OCI-LY7 (cell line): Measurements from ENCODE around the gene NCOA7.

ENCODE experiments used
- EZH2phosphoT487 ChIP-seq: fragments of 200-600 bp; sonication (generic); IDR thresholded peaks from 2 replicates; pipeline ENCODE4 v1.6.1; 2018; ENCODE audit warnings: low read depth, borderline replicate concordance, mild to moderate bottlenecking, mixed run types, antibody characterized with exemption, low read length, moderate library complexity, mixed read lengths
- TF ChIP-seq, protein P1 (sequence below): fragments of 200-600 bp; sonication (generic); conservative IDR thresholded peaks from 2 replicates; pipeline ENCODE4 v1.5.1; 2014; ENCODE audit warnings: mild to moderate bottlenecking, antibody characterized with exemption, low read length, moderate library complexity, mixed read lengths

DNA sequence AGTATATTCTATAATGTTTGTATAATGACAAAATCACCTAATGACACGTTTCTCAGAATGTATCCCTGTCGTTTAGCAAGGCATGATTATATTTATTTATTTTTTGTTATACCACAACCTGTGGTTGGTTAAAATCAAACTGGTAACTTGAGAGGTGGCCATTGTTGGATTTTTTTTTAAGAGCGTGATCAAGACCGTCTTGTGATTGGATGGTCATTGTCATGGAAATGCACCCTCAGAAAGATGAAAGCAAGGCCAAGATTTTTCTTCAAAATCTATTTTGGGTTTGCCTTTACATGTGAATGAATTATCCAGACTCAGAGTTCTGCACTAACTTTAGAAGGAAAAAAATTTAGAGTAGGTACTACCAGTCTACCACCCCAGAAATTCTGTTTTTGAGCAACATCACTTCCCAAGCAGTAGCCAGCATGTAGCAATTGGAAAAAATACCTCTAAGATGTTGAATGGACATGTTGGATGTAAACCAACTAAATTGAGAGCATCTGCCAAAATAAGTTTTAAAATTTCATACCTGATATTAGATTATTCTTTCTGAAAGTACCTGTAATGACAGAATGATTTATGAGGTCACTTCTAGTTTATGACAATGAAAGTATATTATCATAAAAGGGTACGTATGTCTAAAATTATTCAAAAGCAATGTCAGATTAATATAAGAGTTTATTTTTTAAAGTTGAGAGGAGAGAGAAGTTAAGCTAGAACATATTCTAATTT, 50.8 kb downstream of the NCOA7 start:
- TF ChIP-seq, protein P1, sequence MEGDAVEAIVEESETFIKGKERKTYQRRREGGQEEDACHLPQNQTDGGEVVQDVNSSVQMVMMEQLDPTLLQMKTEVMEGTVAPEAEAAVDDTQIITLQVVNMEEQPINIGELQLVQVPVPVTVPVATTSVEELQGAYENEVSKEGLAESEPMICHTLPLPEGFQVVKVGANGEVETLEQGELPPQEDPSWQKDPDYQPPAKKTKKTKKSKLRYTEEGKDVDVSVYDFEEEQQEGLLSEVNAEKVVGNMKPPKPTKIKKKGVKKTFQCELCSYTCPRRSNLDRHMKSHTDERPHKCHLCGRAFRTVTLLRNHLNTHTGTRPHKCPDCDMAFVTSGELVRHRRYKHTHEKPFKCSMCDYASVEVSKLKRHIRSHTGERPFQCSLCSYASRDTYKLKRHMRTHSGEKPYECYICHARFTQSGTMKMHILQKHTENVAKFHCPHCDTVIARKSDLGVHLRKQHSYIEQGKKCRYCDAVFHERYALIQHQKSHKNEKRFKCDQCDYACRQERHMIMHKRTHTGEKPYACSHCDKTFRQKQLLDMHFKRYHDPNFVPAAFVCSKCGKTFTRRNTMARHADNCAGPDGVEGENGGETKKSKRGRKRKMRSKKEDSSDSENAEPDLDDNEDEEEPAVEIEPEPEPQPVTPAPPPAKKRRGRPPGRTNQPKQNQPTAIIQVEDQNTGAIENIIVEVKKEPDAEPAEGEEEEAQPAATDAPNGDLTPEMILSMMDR: no peak
- TF ChIP-seq EZH2phosphoT487: no peak
